Measurements from ENCODE around the gene TLK2.
"Not testable (repeated sequence)": the region's sequence is repeated elsewhere in the genome, so short reads cannot be mapped to it uniquely, and the experiment has no call there.

TLK2 gene

DNA sequence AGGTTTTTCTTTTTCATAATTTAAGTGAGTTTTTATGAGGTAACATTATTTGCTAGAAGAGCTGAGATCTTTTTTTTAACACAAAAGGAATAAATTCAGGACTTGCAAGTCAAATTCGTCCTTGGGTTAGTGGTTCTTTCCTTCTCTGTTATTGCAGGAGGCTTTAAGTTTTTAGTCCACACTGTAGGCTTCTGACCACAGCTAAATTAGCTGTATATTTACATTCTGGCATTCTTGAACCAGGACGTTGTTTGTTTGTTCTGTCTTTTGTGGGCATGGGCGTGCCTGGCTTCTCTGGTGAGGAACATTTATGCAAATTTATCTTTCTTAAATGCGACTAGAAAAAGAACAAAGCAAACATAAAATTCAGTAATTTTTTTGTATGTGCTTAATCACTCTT, 80.3 kb downstream of the TLK2 start:
- not testable (repeated sequence) for H3K36me3 ChIP-seq (replicated peaks; ENCODE audit: insufficient read depth, low read length); H4K20me1 ChIP-seq (ENCODE audit: insufficient read depth, low read length); H2AFZ ChIP-seq (ENCODE audit: low read length); H3K4me3 ChIP-seq (ENCODE audit: low read length); H3F3A ChIP-seq (ENCODE audit: insufficient read depth, low read length); H3K9me2 ChIP-seq (replicated peaks; ENCODE audit: insufficient read depth, low read length); H3K27me3 ChIP-seq (replicated peaks; ENCODE audit: insufficient read depth, low read length); H3K9ac ChIP-seq (ENCODE audit: low read length); DNase-seq; H3K27ac ChIP-seq (ENCODE audit: low read length); H3K4me1 ChIP-seq (ENCODE audit: low read length); H3K9me3 ChIP-seq (replicated peaks; ENCODE audit: insufficient read depth, low read length); H3K4me2 ChIP-seq (ENCODE audit: low read depth, low read length); H3K79me2 ChIP-seq (ENCODE audit: low read length)

DNA sequence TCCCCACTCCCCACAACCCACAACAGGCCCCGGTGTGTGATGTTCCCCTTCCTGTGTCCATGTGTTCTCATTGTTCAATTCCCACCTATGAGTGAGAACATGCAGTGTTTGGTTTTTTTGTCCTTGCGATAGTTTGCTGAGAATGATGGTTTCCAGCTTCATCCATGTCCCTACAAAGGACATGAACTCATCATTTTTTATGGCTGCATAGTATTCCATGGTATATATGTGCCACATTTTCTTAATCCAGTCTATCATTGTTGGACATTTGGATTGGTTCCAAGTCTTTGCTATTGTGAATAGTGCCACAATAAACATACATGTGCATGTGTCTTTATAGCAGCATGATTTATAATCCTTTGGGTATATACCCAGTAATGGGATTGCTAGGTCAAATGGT, 82.3 kb downstream of the TLK2 start:
- not testable (repeated sequence) for H3K4me1 ChIP-seq (ENCODE audit: low read length); H3K4me3 ChIP-seq (ENCODE audit: low read length); H3K4me2 ChIP-seq (ENCODE audit: low read depth, low read length); H3F3A ChIP-seq (ENCODE audit: insufficient read depth, low read length); DNase-seq; H3K27ac ChIP-seq (ENCODE audit: low read length); H3K9ac ChIP-seq (ENCODE audit: low read length); H2AFZ ChIP-seq (ENCODE audit: low read length); H3K36me3 ChIP-seq (replicated peaks; ENCODE audit: insufficient read depth, low read length); H4K20me1 ChIP-seq (ENCODE audit: insufficient read depth, low read length); H3K9me3 ChIP-seq (replicated peaks; ENCODE audit: insufficient read depth, low read length); H3K79me2 ChIP-seq (ENCODE audit: low read length); H3K9me2 ChIP-seq (replicated peaks; ENCODE audit: insufficient read depth, low read length); H3K27me3 ChIP-seq (replicated peaks; ENCODE audit: insufficient read depth, low read length)

DNA sequence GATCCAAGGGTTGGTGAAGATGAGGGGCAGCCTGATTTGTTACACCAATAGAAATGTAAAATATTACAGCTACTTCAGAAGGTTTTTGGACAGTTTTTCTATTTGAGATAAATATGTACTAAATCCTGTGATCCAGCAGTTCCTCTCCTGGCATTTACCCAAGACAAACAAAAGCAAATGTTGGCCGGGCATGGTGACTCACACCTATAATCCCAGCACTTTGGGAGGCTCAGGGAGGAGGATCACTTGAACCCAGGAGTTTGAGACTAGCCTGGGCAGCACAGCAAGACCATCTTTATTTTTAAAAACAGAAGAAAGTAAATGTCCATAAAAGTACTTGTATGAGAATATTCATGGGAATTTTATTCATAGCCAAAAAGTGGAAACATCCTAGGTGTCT, 84.0 kb downstream of the TLK2 start:
- no peak overlapping the region for H3K4me3 ChIP-seq (ENCODE audit: low read length)
- TF ChIP-seq EZH2 (optimal IDR thresholded peaks at IDR 0.05; ENCODE audit: low read depth, low read length) (no peak), EZH2phosphoT487 (IDR thresholded peaks at IDR 0.05; ENCODE audit: low read length) (no peak)
- TF ChIP-seq, protein P1, sequence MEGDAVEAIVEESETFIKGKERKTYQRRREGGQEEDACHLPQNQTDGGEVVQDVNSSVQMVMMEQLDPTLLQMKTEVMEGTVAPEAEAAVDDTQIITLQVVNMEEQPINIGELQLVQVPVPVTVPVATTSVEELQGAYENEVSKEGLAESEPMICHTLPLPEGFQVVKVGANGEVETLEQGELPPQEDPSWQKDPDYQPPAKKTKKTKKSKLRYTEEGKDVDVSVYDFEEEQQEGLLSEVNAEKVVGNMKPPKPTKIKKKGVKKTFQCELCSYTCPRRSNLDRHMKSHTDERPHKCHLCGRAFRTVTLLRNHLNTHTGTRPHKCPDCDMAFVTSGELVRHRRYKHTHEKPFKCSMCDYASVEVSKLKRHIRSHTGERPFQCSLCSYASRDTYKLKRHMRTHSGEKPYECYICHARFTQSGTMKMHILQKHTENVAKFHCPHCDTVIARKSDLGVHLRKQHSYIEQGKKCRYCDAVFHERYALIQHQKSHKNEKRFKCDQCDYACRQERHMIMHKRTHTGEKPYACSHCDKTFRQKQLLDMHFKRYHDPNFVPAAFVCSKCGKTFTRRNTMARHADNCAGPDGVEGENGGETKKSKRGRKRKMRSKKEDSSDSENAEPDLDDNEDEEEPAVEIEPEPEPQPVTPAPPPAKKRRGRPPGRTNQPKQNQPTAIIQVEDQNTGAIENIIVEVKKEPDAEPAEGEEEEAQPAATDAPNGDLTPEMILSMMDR (IDR thresholded peaks at IDR 0.05; ENCODE audit: low read length): no peak
- H3F3A ChIP-seq (ENCODE audit: insufficient read depth, low read length): no peaks in the 10 kb centered on the region
- H2AFZ ChIP-seq (ENCODE audit: low read length): no peak overlapping the region
- no peak overlapping the region for H3K4me2 ChIP-seq (ENCODE audit: low read depth, low read length)
- no peaks in the 10 kb centered on the region for H4K20me1 ChIP-seq (ENCODE audit: insufficient read depth, low read length)
- H3K9me3 ChIP-seq (replicated peaks; ENCODE audit: insufficient read depth, low read length): no peaks in the 10 kb centered on the region
- H3K4me1 ChIP-seq (ENCODE audit: low read length): no peaks in the 10 kb centered on the region
- H3K36me3 ChIP-seq (replicated peaks; ENCODE audit: insufficient read depth, low read length): 0 out of 2 replicates have a peak, but pooled peaks cover 3% of the 10 kb centered on the region
- no peak overlapping the region for H3K9ac ChIP-seq (ENCODE audit: low read length)
- H3K79me2 ChIP-seq (ENCODE audit: low read length): no peaks in the 10 kb centered on the region
- no peak overlapping the region for H3K27ac ChIP-seq (ENCODE audit: low read length)
- H3K27me3 ChIP-seq (replicated peaks; ENCODE audit: insufficient read depth, low read length): no peaks in the 10 kb centered on the region
- no peak for DNase-seq
- H3K9me2 ChIP-seq (replicated peaks; ENCODE audit: insufficient read depth, low read length): no peaks in the 10 kb centered on the region

DNA sequence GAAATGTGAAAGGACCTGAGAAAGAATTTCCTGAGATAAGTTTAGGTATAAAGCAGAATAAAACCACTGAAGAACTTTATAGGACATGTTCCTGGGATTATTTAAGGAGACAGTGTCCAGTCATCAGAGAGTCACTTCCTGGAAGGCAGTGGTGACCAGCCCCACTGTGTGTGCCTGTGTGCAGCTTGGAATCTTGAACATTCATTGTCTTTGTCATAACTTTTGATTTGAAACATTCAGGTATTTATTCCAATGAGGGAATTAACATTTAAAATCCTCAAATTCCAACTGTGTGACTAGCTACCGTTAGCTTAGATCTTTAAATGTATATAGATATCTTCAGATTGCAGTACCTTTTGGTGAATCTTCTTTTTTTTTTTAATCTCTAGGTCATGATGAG, 87.2 kb downstream of the TLK2 start:
- Histone ChIP-seq H3K9me3 (replicated peaks; ENCODE audit: insufficient read depth, low read length) (no peaks in the 10 kb centered on the region), H3K27ac (ENCODE audit: low read length) (no peak overlapping the region), H3K9ac (ENCODE audit: low read length) (no peak overlapping the region), H3K4me3 (ENCODE audit: low read length) (no peak overlapping the region), H3K4me1 (ENCODE audit: low read length) (no peaks in the 10 kb centered on the region), H3K36me3 (replicated peaks; ENCODE audit: insufficient read depth, low read length) (0 out of 2 replicates have a peak, but pooled peaks cover 3% of the 10 kb centered on the region), H3K27me3 (replicated peaks; ENCODE audit: insufficient read depth, low read length) (no peaks in the 10 kb centered on the region), H4K20me1 (ENCODE audit: insufficient read depth, low read length) (no peaks in the 10 kb centered on the region), H3F3A (ENCODE audit: insufficient read depth, low read length) (no peaks in the 10 kb centered on the region), H3K9me2 (replicated peaks; ENCODE audit: insufficient read depth, low read length) (no peaks in the 10 kb centered on the region), H3K79me2 (ENCODE audit: low read length) (no peaks in the 10 kb centered on the region), H2AFZ (ENCODE audit: low read length) (no peak overlapping the region), H3K4me2 (ENCODE audit: low read depth, low read length) (no peak overlapping the region)
- no peak for DNase-seq
- TF ChIP-seq EZH2phosphoT487 (IDR thresholded peaks at IDR 0.05; ENCODE audit: low read length) (no peak), EZH2 (optimal IDR thresholded peaks at IDR 0.05; ENCODE audit: low read depth, low read length) (no peak)
- TF ChIP-seq, protein P1 (IDR thresholded peaks at IDR 0.05; ENCODE audit: low read length): no peak
